Endothelial cell of umbilical vein (primary cell): Measurements from ENCODE around the gene RHOV. TPM values are rescaled to one million over a fixed set of nuclear protein-coding genes. Genes with fewer than 3 reads are reported as not detected.

Source experiments
- BruUV-seq: library from RNA; stranded (reverse); fragments of 400-500 nt; replicated peaks from 2 replicates; lab custom pipeline; 2021; lab: Mats Ljungman, UMichigan
- CTCF ChIA-PET: fragments of 300-600, 350-600 bp; sonication (Branson Sonifier 250); formaldehyde crosslinking; loops from one replicate; lab custom pipeline; 2021; ENCODE audit warnings: antibody characterized with exemption, inconsistent platforms; lab: Charles Lee
- POLR2A ChIA-PET: fragments of 300-600, 350-600 bp; sonication (Branson Sonifier 250); formaldehyde crosslinking; loops from one replicate; lab custom pipeline; 2021; ENCODE audit warnings: antibody characterized with exemption, inconsistent platforms; lab: Charles Lee
- DNase-seq: peaks from one replicate; pipeline ENCODE4 v3.0.0-alpha.2; 2011; ENCODE audit warnings: low read depth, low spot score
- FAIRE-seq: peaks from 2 replicates; lab custom pipeline; 2011; peaks lifted over from hg19 to GRCh38; lab: Jason Lieb, UNC
- H2AFZ ChIP-seq: 2 replicates; pipeline ENCODE4 v1.6.0; 2012; ENCODE audit warnings: low read depth, low read length, control low read depth, inconsistent platforms
- H3K27ac ChIP-seq: 2 replicates; pipeline ENCODE4 v1.5.1; 2011; ENCODE audit warnings: low read depth, mild to moderate bottlenecking, control low read depth, low read length, moderate library complexity; ENCODE audit not compliant: insufficient read depth
- H3K27me3 ChIP-seq, 2 experiments: 2 replicates each; pipeline versions ENCODE4 v1.6.0 to v1.6.1; 2011; ENCODE audit warnings: low read length in 2 of 2, mixed read lengths in 1 of 2; ENCODE audit not compliant: control insufficient read depth in 2 of 2, insufficient read depth in 2 of 2
- H3K36me3 ChIP-seq, 2 experiments: 2 replicates in 1 of 2; 3 replicates in 1 of 2; pipeline ENCODE4 v1.5.1; 2011; ENCODE audit warnings: low read length in 2 of 2, mild to moderate bottlenecking in 1 of 2, moderate library complexity in 1 of 2; ENCODE audit not compliant: control insufficient read depth in 2 of 2, insufficient read depth in 2 of 2; ENCODE audit errors: extremely low read depth in 1 of 2
- H3K4me1 ChIP-seq: 3 replicates; pipeline ENCODE4 v1.5.1; 2011; ENCODE audit warnings: mild to moderate bottlenecking, low read length; ENCODE audit not compliant: control insufficient read depth, insufficient read depth; ENCODE audit errors: extremely low read depth
- H3K4me2 ChIP-seq: 2 replicates; pipeline ENCODE4 v1.6.1; 2011; ENCODE audit warnings: low read length, control low read depth, mixed read lengths; ENCODE audit not compliant: insufficient read depth
- H3K4me3 ChIP-seq, 3 experiments: fragments of 200-600 bp in 1 of 3; sonication (generic), shearing (Covaris generic) in 1 of 3; replicated peaks in 1 of 3; 2 replicates each; pipeline ENCODE4 v1.5.1; 2011 to 2016; ENCODE audit warnings: control low read depth in 3 of 3, low read length in 3 of 3, mild to moderate bottlenecking in 2 of 3, inconsistent platforms in 1 of 3, low read depth in 1 of 3, moderate library complexity in 1 of 3; ENCODE audit not compliant: insufficient read depth in 1 of 3
- H3K79me2 ChIP-seq: 2 replicates; pipeline ENCODE4 v1.6.0; 2012; ENCODE audit warnings: low read length, inconsistent platforms; ENCODE audit not compliant: control insufficient read depth, insufficient read depth
- H3K9ac ChIP-seq: replicated peaks from 2 replicates; pipeline ENCODE3; 2011; ENCODE audit warnings: low read length, control low read depth; ENCODE audit not compliant: insufficient read depth; ENCODE audit errors: extremely low read depth
- H3K9me1 ChIP-seq: replicated peaks from 3 replicates; pipeline ENCODE4 v1.6.0; 2011; ENCODE audit warnings: mild to moderate bottlenecking, low read length; ENCODE audit not compliant: control insufficient read depth, insufficient read depth; ENCODE audit errors: extremely low read depth
- H3K9me3 ChIP-seq: replicated peaks from 2 replicates; pipeline ENCODE4 v1.5.1; 2012; ENCODE audit warnings: low read length, inconsistent platforms; ENCODE audit not compliant: control insufficient read depth, insufficient read depth
- H4K20me1 ChIP-seq: replicated peaks from 2 replicates; pipeline ENCODE3; 2011; ENCODE audit warnings: mild to moderate bottlenecking, low read length; ENCODE audit not compliant: control insufficient read depth, insufficient read depth; ENCODE audit errors: extremely low read depth
- CTCF ChIP-seq, 2 donors: IDR thresholded peaks; 1 replicate in 1 of 2; 2 replicates in 1 of 2; pipeline ENCODE4 v1.5.1; 2011; ENCODE audit warnings: low read length in 2 of 2, mild to moderate bottlenecking in 2 of 2, moderate library complexity in 2 of 2, control low read depth in 1 of 2, inconsistent platforms in 1 of 2, low read depth in 1 of 2; ENCODE audit not compliant: insufficient read depth in 1 of 2; ENCODE audit errors: extremely low read depth in 1 of 2
- FOS ChIP-seq: IDR thresholded peaks from 2 replicates; pipeline ENCODE4 v1.6.1; 2011; ENCODE audit warnings: mild to moderate bottlenecking, low read length, moderate library complexity, borderline replicate concordance; ENCODE audit not compliant: insufficient read depth
- MYC ChIP-seq: IDR thresholded peaks from one replicate; pipeline ENCODE4 v1.6.1; 2011; ENCODE audit warnings: mild to moderate bottlenecking, low read depth, low read length
- POLR2A ChIP-seq: IDR thresholded peaks from 2 replicates; pipeline ENCODE4 v1.6.1; 2012; ENCODE audit warnings: low read depth, mild to moderate bottlenecking, control low read depth, low read length
- POLR2AphosphoS5 ChIP-seq: IDR thresholded peaks from 2 replicates; pipeline ENCODE4 v1.6.1; 2012; ENCODE audit warnings: low read depth, mild to moderate bottlenecking, control low read depth, low read length, moderate library complexity; ENCODE audit not compliant: insufficient read depth
- dilution Hi-C: fragments of 300-500 bp; cut with MboI; formaldehyde crosslinking; loops from one replicate; pipeline ENCODE4 v1.15.0; 2019; ENCODE audit warnings: low sequenced_read_pairs; ENCODE audit not compliant: extremely low pct_ligation_motif_present
- intact Hi-C: fragments of 100-400 bp; cut with micrococcal nuclease; formaldehyde crosslinking; loops from one replicate; pipeline ENCODE4 v1.10.0; 2022
- polyA plus RNA-seq, 4 experiments: library from polyadenylated mRNA; depleted of rRNA in 3 of 4; stranded (reverse) in 3 of 4; unstranded in 1 of 4; fragments of >200 nt; gene quantifications; 2 replicates each; pipeline versions ENCODE4 v1.2.1 to v1.2.3, GENCODE V29; 2011 to 2012; ENCODE audit warnings: missing spikeins in 1 of 4
- total RNA-seq: library from RNA; stranded (reverse); gene quantifications from 2 replicates; pipeline ENCODE4 v1.2.3, GENCODE V29; 2021

The RHOV gene
- total and polyA plus RNA-seq, 2 donors (not counting 3 experiments of a cell fraction or from before 2014, with no cell fraction given) = 0.15 to 0.20 TPM

- no peaks in the 10 kb centered on the region for H3K79me2 ChIP-seq
- H2AFZ ChIP-seq = no peak overlapping the region
- no peaks in the 10 kb centered on the region for H3K9me1 ChIP-seq
- dilution Hi-C loops = no loop called here
- no peak for FAIRE-seq
- H3K9ac ChIP-seq = no peak overlapping the region
- TF ChIP-seq POLR2AphosphoS5 (no peak), CTCF (IDR thresholded peaks at IDR 0.05; ENCODE audit: extremely low read depth in 1 of 2, insufficient read depth in 1 of 2, low read depth in 1 of 2, low read length in 2 of 2) (no peak), FOS (no peak), POLR2A (no peak), MYC (no peak)
- no peaks in the 10 kb centered on the region for H3K4me1 ChIP-seq
- no peak overlapping the region for H3K4me2 ChIP-seq
- H3K9me3 ChIP-seq = no peaks in the 10 kb centered on the region
- CTCF ChIA-PET = interaction anchor here (3.5 kb wide), 1 partner anchor 32 kb away, joined by 15 read pairs; no protein-coding TSS in a partner anchor
- POLR2A ChIA-PET = no interaction called here
- BruUV-seq = no TSS peak
- DNase-seq = peak; percentile 34
- H3K4me3 ChIP-seq = no peak overlapping the region
- peaks cover 7 to 14% of the 10 kb centered on the region in 2 experiments for H3K27me3 ChIP-seq
- no peaks in the 10 kb centered on the region for H4K20me1 ChIP-seq
- no peak overlapping the region for H3K27ac ChIP-seq
- intact Hi-C loops = no loop called here
- H3K36me3 ChIP-seq = no peaks in the 10 kb centered on the region
These were observed 48.2 kb downstream of the RHOV start for GRCh38 chr15:40825661-40826422.
